Subcutaneous abdominal adipose tissue (tissue), 5 donors: ENCODE measurements around the gene RAB25.

Source experiments
- H3K27ac ChIP-seq: one replicate; pipeline ENCODE4 v1.7.0; 2013; ENCODE audit warnings: low read depth, mild to moderate bottlenecking, inconsistent platforms, low read length, moderate library complexity
- H3K27me3 ChIP-seq, 5 donors: one replicate each; pipeline ENCODE4 v1.7.0; 2013; ENCODE audit warnings: low read length in 5 of 5, inconsistent platforms in 1 of 5; ENCODE audit not compliant: control insufficient read depth in 5 of 5, insufficient read depth in 4 of 5
- H3K36me3 ChIP-seq, 5 donors: one replicate each; pipeline ENCODE4 v1.7.0; 2013; ENCODE audit warnings: low read length in 5 of 5; ENCODE audit not compliant: control insufficient read depth in 5 of 5, insufficient read depth in 5 of 5
- H3K4me1 ChIP-seq, 5 donors: one replicate each; pipeline ENCODE4 v1.7.0; 2013; ENCODE audit warnings: low read length in 5 of 5, mild to moderate bottlenecking in 3 of 5, moderate library complexity in 1 of 5; ENCODE audit not compliant: control insufficient read depth in 5 of 5, insufficient read depth in 5 of 5
- H3K4me3 ChIP-seq, 5 donors: one replicate each; pipeline ENCODE4 v1.7.0; 2013; ENCODE audit warnings: low read length in 5 of 5, low read depth in 1 of 5
- H3K9ac ChIP-seq, 5 donors: one replicate each; pipeline ENCODE4 v1.7.0; 2013; ENCODE audit warnings: low read length in 5 of 5, mild to moderate bottlenecking in 4 of 5, moderate library complexity in 3 of 5
- H3K9me3 ChIP-seq, 5 donors: one replicate each; pipeline ENCODE4 v1.7.0; 2013; ENCODE audit warnings: low read length in 5 of 5; ENCODE audit not compliant: control insufficient read depth in 5 of 5
- donor health status: healthy.
- donor health status: healthy.
- donor health status: healthy.
- donor health status: healthy.
- donor health status: healthy.

RAB25 gene

GRCh38 chr1:156083800-156084790 lies 23.1 kb downstream of the RAB25 start:
- H3K9ac ChIP-seq = no peak overlapping the region
- no peak overlapping the region for H3K4me3 ChIP-seq

DNA sequence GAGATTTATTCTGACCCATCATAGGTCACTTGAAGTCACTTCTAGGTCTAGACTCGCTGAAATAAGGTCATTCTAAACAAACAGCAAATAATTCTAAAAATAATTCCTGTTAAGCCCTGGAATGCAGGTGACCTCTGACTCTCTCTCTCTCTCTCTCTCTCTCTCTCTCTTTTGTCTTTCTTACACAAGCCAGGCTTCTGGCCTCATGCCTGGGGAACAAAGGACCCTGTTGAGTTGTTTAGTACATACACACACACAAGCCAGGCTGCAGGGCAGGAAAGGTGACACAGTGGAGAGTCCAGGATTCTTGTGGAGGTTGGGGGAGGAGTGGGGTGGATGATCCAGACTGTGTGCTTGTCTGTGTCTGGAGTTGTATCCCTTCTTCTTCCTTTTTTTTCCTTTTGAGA lies 25.3 kb downstream of the RAB25 start:
- Histone ChIP-seq H3K36me3 (no peaks in the 10 kb centered on the region), H3K9ac (no peak overlapping the region), H3K27ac (no peak overlapping the region), H3K4me3 (no peak overlapping the region), H3K27me3 (peaks cover 2 to 5% (median 2%) of the 10 kb centered on the region in 5 donors), H3K4me1 (peaks cover 0 to 33% (median 19%) of the 10 kb centered on the region in 5 donors), H3K9me3 (no peaks in the 10 kb centered on the region)

More at GRCh38 chr1:156083800-156084790, 23.1 kb downstream of the RAB25 start:
- H3K9me3 ChIP-seq = no peaks in the 10 kb centered on the region
- H3K27me3 ChIP-seq = peaks cover 3 to 8% (median 5%) of the 10 kb centered on the region in 5 donors
- no peaks in the 10 kb centered on the region for H3K36me3 ChIP-seq
- H3K27ac ChIP-seq = no peak overlapping the region
- peaks cover 0 to 24% (median 11%) of the 10 kb centered on the region in 5 donors for H3K4me1 ChIP-seq

- no peak overlapping the region for H3K4me3 ChIP-seq
- H3K4me1 ChIP-seq = peaks cover 0 to 12% (median 10%) of the 10 kb centered on the region in 5 donors
- H3K27me3 ChIP-seq = peaks cover 0 to 5% (median 0%) of the 10 kb centered on the region in 5 donors
- no peak overlapping the region for H3K27ac ChIP-seq
- no peaks in the 10 kb centered on the region for H3K36me3 ChIP-seq
- no peak overlapping the region for H3K9ac ChIP-seq
- H3K9me3 ChIP-seq = no peaks in the 10 kb centered on the region
These were observed 28.7 kb downstream of the RAB25 start for GRCh38 chr1:156089704-156090103.

DNA sequence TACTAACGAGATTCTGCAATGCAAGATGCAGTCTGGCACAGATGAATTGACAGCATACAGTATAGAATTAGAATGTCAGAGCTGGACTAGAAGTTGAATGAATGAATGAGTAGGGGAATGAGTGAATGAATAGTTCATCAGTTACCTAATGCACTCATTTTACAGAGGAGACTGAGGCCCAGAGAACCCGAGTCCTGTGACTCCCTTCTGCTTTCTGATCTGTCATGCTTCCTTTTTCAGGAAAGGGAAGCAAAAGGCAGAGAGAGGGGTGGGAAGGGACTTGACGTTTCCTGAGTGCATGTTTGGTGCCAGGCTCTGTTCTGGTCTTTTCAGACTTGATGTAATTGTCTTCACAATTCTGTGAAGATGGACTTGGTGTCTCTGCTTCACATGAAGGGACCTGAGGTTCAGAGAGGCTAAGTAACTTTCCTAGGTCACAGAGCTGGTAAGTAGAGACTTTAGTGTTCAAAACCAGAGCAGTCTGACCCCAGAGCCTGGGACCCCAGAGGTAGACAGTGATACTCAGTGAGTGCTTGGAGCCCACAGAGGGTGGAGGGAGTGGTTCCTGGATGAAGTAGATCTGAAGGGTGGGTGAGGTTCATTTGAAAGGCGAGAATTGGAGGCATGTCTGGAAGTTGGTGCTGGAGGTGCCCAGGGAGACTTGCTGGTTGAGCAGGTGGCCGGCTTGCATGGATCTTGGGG lies 29.3 kb downstream of the RAB25 start:
- no peak overlapping the region for H3K9ac ChIP-seq
- H3K36me3 ChIP-seq = no peaks in the 10 kb centered on the region
- peaks cover 0 to 12% (median 10%) of the 10 kb centered on the region in 5 donors for H3K4me1 ChIP-seq
- no peaks in the 10 kb centered on the region for H3K9me3 ChIP-seq
- H3K4me3 ChIP-seq = no peak overlapping the region
- peaks cover 0 to under 1% (median 0%) of the 10 kb centered on the region in 5 donors for H3K27me3 ChIP-seq
- H3K27ac ChIP-seq = no peak overlapping the region

- H3K27me3 ChIP-seq = no peaks in the 10 kb centered on the region
- H3K36me3 ChIP-seq = no peaks in the 10 kb centered on the region
- H3K9ac ChIP-seq = no peak overlapping the region
- peaks cover 0 to 14% (median 11%) of the 10 kb centered on the region in 5 donors for H3K4me1 ChIP-seq
- no peak overlapping the region for H3K4me3 ChIP-seq
- H3K9me3 ChIP-seq = no peaks in the 10 kb centered on the region
- H3K27ac ChIP-seq = no peak overlapping the region
These were observed 29.9 kb downstream of the RAB25 start for GRCh38 chr1:156090840-156091188.

GRCh38 chr1:156091610-156092009 lies 30.6 kb downstream of the RAB25 start:
- Histone ChIP-seq H3K36me3 (no peaks in the 10 kb centered on the region), H3K9ac (no peak overlapping the region), H3K27ac (no peak overlapping the region), H3K9me3 (no peaks in the 10 kb centered on the region), H3K4me1 (peaks cover 6 to 22% (median 19%) of the 10 kb centered on the region in 5 donors), H3K4me3 (no peak overlapping the region), H3K27me3 (no peaks in the 10 kb centered on the region)

GRCh38 chr1:156095906-156096508 lies 35.0 kb downstream of the RAB25 start:
- Histone ChIP-seq H3K9me3 (no peaks in the 10 kb centered on the region), H3K27ac (peak overlapping the region; percentile 84), H3K9ac (peak overlapping the region in 3 of 5 donors; percentile 39 to 60 (median 44))

DNA sequence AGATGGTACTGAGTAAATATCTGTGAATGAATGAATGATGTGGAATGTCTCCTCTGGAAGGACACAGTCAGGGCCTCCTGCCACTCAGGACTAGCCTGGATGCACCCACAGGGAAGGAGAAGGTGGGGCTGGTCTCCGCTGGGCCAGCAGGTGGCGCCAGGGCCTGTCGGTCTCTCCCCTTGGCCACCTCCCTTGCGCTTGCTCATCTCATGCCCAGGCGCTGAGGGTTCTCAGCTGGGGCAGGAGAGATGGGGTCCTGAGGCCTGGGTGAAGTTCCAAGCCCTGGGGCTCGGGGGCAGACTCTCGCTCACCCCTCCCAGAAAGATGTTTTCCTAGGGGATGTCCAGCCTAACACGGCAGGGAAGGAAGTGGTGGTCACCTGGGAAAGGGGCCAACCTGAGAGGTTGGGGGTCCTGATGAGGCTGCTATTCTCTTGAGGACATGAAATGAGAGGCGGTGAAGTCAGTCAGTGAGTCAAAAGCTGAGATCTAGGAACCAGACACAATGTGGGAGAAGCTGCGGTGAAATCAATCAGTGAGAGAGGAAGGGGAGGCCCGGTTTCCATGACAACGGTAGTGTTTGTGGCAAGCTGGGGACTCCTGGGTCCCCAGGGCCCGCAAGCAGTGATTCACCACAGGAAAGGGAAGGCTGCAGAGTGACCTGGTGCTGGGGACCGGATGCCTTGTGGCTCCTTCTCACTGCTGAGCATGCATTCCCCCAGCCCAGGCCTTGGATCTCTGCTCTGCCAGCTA lies 35.9 kb downstream of the RAB25 start:
- Histone ChIP-seq H3K4me1 (peaks cover 19 to 38% (median 32%) of the 10 kb centered on the region in 5 donors), H3K9me3 (no peaks in the 10 kb centered on the region), H3K9ac (peak overlapping the region in 3 of 5 donors; percentile 28 to 60 (median 39)), H3K36me3 (no peaks in the 10 kb centered on the region), H3K27ac (peak overlapping the region; percentile 84), H3K4me3 (peak overlapping the region in 4 of 5 donors; percentile 27 to 49 (median 40)), H3K27me3 (no peaks in the 10 kb centered on the region)

More at GRCh38 chr1:156095906-156096508, 35.0 kb downstream of the RAB25 start:
- H3K27me3 ChIP-seq = no peaks in the 10 kb centered on the region
- peaks cover 19 to 31% (median 30%) of the 10 kb centered on the region in 5 donors for H3K4me1 ChIP-seq
- peak overlapping the region in 1 of 5 donors; percentile 49 for H3K4me3 ChIP-seq
- no peaks in the 10 kb centered on the region for H3K36me3 ChIP-seq

- Histone ChIP-seq H3K4me1 (peaks cover 23 to 46% (median 40%) of the 10 kb centered on the region in 5 donors), H3K36me3 (no peaks in the 10 kb centered on the region), H3K27ac (peak overlapping the region; percentile 84), H3K27me3 (no peaks in the 10 kb centered on the region), H3K9ac (peak overlapping the region in 2 of 5 donors; percentile 16 to 55), H3K4me3 (peak overlapping the region in 1 of 5 donors; percentile 17), H3K9me3 (no peaks in the 10 kb centered on the region)
These were observed 36.7 kb downstream of the RAB25 start for GRCh38 chr1:156097499-156098178.
